Loucy (cell line): ENCODE results near the gene ZFAND3.

Experiments
- CTCF ChIP-seq: fragments of 200-600 bp; sonication (generic); conservative IDR thresholded peaks from 2 replicates; pipeline ENCODE4 v1.5.1; 2014; ENCODE audit warnings: mild to moderate bottlenecking, antibody characterized with exemption, low read length
- EZH2phosphoT487 ChIP-seq: fragments of 200-600 bp; IDR thresholded peaks from 2 replicates; pipeline ENCODE4 v1.6.1; 2018; ENCODE audit warnings: antibody characterized with exemption, mild to moderate bottlenecking, moderate library complexity, borderline replicate concordance

GRCh38 chr6:38021029-38021428 lies 201.5 kb downstream of the ZFAND3 start:
- TF ChIP-seq CTCF (no peak), EZH2phosphoT487 (no peak)
